ENCODE results near the gene PRDM16.

- TF ChIP-seq POLR2A (IDR thresholded peaks at IDR 0.05; ENCODE audit: extremely low read depth, insufficient read length) (no peak), CTCF (IDR thresholded peaks at IDR 0.05; ENCODE audit: low read depth, low read length) (no peak)
These were observed 198.0 kb downstream of the PRDM16 start for GRCh38 chr1:3266870-3267549.
